ENCODE data around the gene SGCG.

DNA sequence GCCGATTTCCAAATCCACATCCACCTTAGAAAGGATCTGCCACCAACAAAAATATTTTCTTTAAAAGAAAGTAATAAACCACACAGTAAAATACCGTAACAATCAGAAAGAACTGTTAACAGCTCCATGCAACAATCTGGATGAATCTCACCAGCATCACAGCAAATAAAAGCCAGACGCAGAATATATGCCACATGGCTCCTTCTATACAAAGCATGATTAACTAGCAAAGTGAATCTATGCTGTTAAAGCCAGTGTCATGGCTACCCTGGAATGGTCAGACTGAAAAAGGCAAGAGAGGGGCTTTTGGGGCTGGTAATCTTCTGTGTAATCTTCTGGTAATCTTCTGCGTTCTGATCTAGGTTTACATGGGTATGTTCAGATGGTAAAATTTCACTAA lies 171.4 kb downstream of the SGCG start:
- TF ChIP-seq, protein P1, sequence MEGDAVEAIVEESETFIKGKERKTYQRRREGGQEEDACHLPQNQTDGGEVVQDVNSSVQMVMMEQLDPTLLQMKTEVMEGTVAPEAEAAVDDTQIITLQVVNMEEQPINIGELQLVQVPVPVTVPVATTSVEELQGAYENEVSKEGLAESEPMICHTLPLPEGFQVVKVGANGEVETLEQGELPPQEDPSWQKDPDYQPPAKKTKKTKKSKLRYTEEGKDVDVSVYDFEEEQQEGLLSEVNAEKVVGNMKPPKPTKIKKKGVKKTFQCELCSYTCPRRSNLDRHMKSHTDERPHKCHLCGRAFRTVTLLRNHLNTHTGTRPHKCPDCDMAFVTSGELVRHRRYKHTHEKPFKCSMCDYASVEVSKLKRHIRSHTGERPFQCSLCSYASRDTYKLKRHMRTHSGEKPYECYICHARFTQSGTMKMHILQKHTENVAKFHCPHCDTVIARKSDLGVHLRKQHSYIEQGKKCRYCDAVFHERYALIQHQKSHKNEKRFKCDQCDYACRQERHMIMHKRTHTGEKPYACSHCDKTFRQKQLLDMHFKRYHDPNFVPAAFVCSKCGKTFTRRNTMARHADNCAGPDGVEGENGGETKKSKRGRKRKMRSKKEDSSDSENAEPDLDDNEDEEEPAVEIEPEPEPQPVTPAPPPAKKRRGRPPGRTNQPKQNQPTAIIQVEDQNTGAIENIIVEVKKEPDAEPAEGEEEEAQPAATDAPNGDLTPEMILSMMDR (IDR thresholded peaks at IDR 0.05) = no peak
- TF ChIP-seq POLR2A (IDR thresholded peaks at IDR 0.05) (no peak), EP300 (IDR thresholded peaks at IDR 0.05) (no peak), POLR2AphosphoS5 (IDR thresholded peaks at IDR 0.05) (no peak)

Data from sigmoid colon (tissue), 4 donors.